Erythroblast (primary cell): ENCODE results near the gene DDIT4.

Source experiments
- GATA1 ChIP-seq: IDR thresholded peaks from 2 replicates; pipeline ENCODE4 v1.6.1; 2011; ENCODE audit warnings: low read depth, mild to moderate bottlenecking, control low read depth, low read length, moderate library complexity
- POLR2A ChIP-seq: IDR thresholded peaks from 2 replicates; pipeline ENCODE4 v1.6.1; 2011; ENCODE audit warnings: mild to moderate bottlenecking, low read length

- no peak for TF ChIP-seq POLR2A
- TF ChIP-seq GATA1 = no peak
Measured at GRCh38 chr10:72227826-72228225, 45.9 kb upstream of the DDIT4 start.
